Lower leg skin (tissue), 3 donors: Measurements from ENCODE around the gene ERC2.

Experiments
- CTCF ChIP-seq, 3 donors: fragments of 450-650 bp; IDR thresholded peaks; one replicate each; pipeline ENCODE4 v1.5.1; 2016; ENCODE audit warnings: antibody characterized with exemption in 3 of 3, mild to moderate bottlenecking in 3 of 3, moderate library complexity in 2 of 3
- POLR2A ChIP-seq, 2 donors: fragments of 450-650 bp; IDR thresholded peaks; one replicate each; pipeline ENCODE4 v1.6.1; 2016 to 2017; ENCODE audit warnings: antibody characterized with exemption in 2 of 2, mild to moderate bottlenecking in 1 of 2, moderate library complexity in 1 of 2

- TF ChIP-seq CTCF (IDR thresholded peaks at IDR 0.05) (no peak), POLR2A (IDR thresholded peaks at IDR 0.05) (no peak)
Observed at GRCh38 chr3:55486101-55486856, 982.0 kb downstream of the ERC2 start.
